Activated CD8-positive, alpha-beta memory T cell treated with anti-CD3 and anti-CD28 coated beads for 24 hours (primary cell): ENCODE results near the gene PDE6B.

Experiments used
- DNase-seq: peaks from one replicate; pipeline ENCODE4 v3.0.0-alpha.2; 2020

Gene PDE6B

GRCh38 chr4:600850-601515 is 24.4 kb upstream of the PDE6B start:
- DNase-seq: no peak

- DNase-seq: peak; percentile 47
These were observed 23.5 kb upstream of the PDE6B start for GRCh38 chr4:601612-602558.

- peak; percentile 90 for DNase-seq
These were observed 22.8 kb upstream of the PDE6B start for GRCh38 chr4:602559-602942.

- no peak for DNase-seq
These were observed 21.2 kb upstream of the PDE6B start for GRCh38 chr4:604131-604530.

GRCh38 chr4:605702-606425 is 19.5 kb upstream of the PDE6B start:
- peak; percentile 47 for DNase-seq

- DNase-seq: peak; percentile 47
These were observed 17.1 kb upstream of the PDE6B start for GRCh38 chr4:608236-608635.

GRCh38 chr4:609400-610050 is 15.8 kb upstream of the PDE6B start:
- DNase-seq: peak; percentile 37

GRCh38 chr4:610411-611261 is 14.7 kb upstream of the PDE6B start:
- DNase-seq: peak; percentile 40

GRCh38 chr4:612052-612748 is 13.2 kb upstream of the PDE6B start:
- DNase-seq: no peak

- DNase-seq: no peak
These were observed 12.6 kb upstream of the PDE6B start for GRCh38 chr4:612749-613125.

- no peak for DNase-seq
These were observed 12.2 kb upstream of the PDE6B start for GRCh38 chr4:613126-613525.

GRCh38 chr4:616091-616490 is 9.3 kb upstream of the PDE6B start:
- DNase-seq: no peak

GRCh38 chr4:616911-617643 is 8.3 kb upstream of the PDE6B start:
- no peak for DNase-seq

GRCh38 chr4:617644-618641 is 7.4 kb upstream of the PDE6B start:
- no peak for DNase-seq

GRCh38 chr4:620201-620600 is 5.2 kb upstream of the PDE6B start:
- DNase-seq: no peak

- DNase-seq: no peak
These were observed 4.5 kb upstream of the PDE6B start for GRCh38 chr4:620851-621261.

GRCh38 chr4:621296-622070 is 3.9 kb upstream of the PDE6B start:
- no peak for DNase-seq
